Measurements from ENCODE around the gene TBC1D24. TPM values are rescaled to one million over a fixed set of nuclear protein-coding genes. Genes with fewer than 3 reads are reported as not detected.

Gene TBC1D24
- total RNA-seq, 1 donor from 2014 or later, result 15.4 TPM

DNA sequence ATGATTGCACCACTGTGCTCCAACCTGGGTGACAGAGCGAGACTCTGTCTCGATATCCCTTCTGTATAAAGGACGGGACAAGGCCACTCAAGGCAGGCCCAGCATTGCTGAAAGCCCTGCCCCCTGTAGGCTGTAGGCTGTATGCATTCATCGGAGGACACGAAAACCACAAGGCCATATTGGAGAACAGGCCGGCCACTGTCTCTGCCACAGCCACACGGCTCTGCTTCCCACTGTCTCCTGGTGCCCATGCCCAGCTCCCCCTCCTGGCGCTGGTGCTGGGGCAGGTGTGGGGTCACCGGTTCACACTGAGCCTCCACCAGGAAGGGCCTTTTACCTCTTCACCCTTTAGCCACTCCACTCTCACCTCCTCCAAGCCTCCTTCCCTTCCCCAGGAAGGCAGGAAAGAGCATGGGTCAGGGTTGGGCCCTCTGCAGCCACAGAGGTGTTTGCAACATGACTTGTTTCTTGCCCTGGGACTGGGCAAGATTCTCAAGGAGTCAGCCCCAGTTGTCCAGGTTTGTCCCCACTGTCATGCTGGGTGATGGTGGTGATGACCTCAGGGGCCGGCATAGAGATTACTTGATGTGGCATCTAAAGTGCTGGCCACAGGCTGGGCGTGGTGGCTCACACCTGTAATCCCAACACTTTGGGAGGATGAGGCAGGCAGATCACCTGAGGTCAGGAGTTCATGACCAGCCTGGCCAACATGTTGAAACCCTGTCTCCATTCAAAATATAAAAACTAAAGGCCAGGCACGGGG lies 9.1 kb upstream of the TBC1D24 start:
- no peaks in the 10 kb centered on the region for H3K36me3 Mint-ChIP-seq (ENCODE audit: unreplicated experiment)
- no peak for DNase-seq (ENCODE audit: extremely low spot score, unreplicated experiment)
- H3K27ac Mint-ChIP-seq (ENCODE audit: unreplicated experiment), result no peak overlapping the region
- H3K4me3 Mint-ChIP-seq (ENCODE audit: unreplicated experiment), result no peak overlapping the region
- H3K9me3 Mint-ChIP-seq (ENCODE audit: unreplicated experiment), result no peaks in the 10 kb centered on the region
- no peaks in the 10 kb centered on the region for H3K27me3 Mint-ChIP-seq (ENCODE audit: unreplicated experiment)
- peaks cover 24% of the 10 kb centered on the region for H3K4me1 Mint-ChIP-seq (ENCODE audit: unreplicated experiment)
- peak; percentile 36 for TF ChIP-seq CTCF (IDR thresholded peaks at IDR 0.05)

- Mint-ChIP-seq H3K4me1 (ENCODE audit: unreplicated experiment) (peaks cover 26% of the 10 kb centered on the region), H3K36me3 (ENCODE audit: unreplicated experiment) (no peaks in the 10 kb centered on the region), H3K9me3 (ENCODE audit: unreplicated experiment) (no peaks in the 10 kb centered on the region), H3K4me3 (ENCODE audit: unreplicated experiment) (peak overlapping the region; percentile 22), H3K27ac (ENCODE audit: unreplicated experiment) (no peak overlapping the region), H3K27me3 (ENCODE audit: unreplicated experiment) (no peaks in the 10 kb centered on the region)
- DNase-seq (ENCODE audit: extremely low spot score, unreplicated experiment), result no peak
- TF ChIP-seq CTCF (IDR thresholded peaks at IDR 0.05), result no peak
Observed at GRCh38 chr16:2466667-2467527, 8.0 kb upstream of the TBC1D24 start.

DNA sequence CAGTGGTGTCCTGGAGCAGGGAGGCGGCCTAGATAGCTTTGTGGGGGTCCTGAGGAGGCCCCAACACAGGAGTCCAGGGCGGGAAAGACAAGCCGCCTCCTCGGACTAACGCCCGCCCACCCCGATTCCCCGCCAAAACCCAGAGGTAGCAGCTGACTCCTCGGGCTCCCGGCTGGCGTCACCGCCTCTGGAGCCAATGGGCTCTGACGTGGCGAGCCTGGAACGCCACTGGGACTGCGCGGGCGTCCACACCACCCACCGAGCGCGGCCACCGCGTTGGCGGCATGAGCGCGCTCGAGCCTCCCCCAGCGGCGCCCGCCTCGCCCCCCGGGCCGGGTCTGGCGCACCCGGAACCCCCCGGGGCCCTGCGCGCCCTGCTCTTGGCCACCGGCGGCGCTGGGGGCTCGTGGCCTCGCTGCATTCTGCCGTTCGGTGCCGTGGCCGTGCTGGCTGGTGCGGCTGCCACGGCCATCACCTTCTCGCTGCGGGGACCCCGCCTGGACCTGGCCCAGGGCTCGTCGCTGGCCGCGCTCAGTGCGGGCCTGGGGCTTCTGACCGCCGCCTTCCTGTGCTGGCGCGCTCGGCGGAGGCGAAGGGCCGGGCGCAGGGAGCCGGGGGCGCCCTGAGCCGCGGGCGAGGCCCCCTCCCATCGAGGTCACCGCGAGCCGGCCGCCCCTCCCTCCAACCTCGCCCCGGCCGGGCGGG lies 7.2 kb upstream of the TBC1D24 start:
- DNase-seq (ENCODE audit: extremely low spot score, unreplicated experiment), result no peak
- no peak overlapping the region for H3K27ac Mint-ChIP-seq (ENCODE audit: unreplicated experiment)
- no peaks in the 10 kb centered on the region for H3K9me3 Mint-ChIP-seq (ENCODE audit: unreplicated experiment)
- TF ChIP-seq CTCF (IDR thresholded peaks at IDR 0.05), result peak; percentile 29
- peaks cover 28% of the 10 kb centered on the region for H3K4me1 Mint-ChIP-seq (ENCODE audit: unreplicated experiment)
- H3K36me3 Mint-ChIP-seq (ENCODE audit: unreplicated experiment), result no peaks in the 10 kb centered on the region
- H3K27me3 Mint-ChIP-seq (ENCODE audit: unreplicated experiment), result no peaks in the 10 kb centered on the region
- peak overlapping the region; percentile 70 for H3K4me3 Mint-ChIP-seq (ENCODE audit: unreplicated experiment)

DNA sequence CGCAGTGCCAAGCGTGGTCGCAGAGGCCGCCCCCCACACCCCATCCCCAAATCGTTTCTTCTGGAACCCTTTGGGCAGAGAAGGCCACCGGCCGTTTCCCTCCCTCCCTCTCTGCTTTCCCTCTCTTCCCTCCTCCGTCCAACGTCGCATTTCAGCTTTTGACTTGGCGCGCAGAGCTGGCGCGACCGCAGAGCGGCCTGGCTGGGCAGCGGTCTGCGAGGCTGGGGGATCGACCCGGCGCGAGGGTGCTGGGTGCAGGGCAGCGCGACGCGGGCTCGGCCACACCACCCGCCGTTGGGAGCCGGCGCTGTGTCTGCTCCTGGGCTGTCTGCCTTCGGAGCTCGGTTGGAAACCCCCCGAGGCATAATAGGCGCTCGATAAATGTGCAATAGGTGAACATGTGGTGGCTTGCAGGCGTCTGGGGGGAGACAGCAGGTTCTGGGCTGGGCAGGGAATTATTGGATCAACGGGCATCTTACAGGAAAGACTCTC lies 6.6 kb upstream of the TBC1D24 start:
- Mint-ChIP-seq H3K4me3 (ENCODE audit: unreplicated experiment) (peak overlapping the region; percentile 70), H3K36me3 (ENCODE audit: unreplicated experiment) (no peaks in the 10 kb centered on the region), H3K27ac (ENCODE audit: unreplicated experiment) (no peak overlapping the region), H3K27me3 (ENCODE audit: unreplicated experiment) (no peaks in the 10 kb centered on the region), H3K9me3 (ENCODE audit: unreplicated experiment) (no peaks in the 10 kb centered on the region), H3K4me1 (ENCODE audit: unreplicated experiment) (peaks cover 32% of the 10 kb centered on the region)
- no peak for TF ChIP-seq CTCF (IDR thresholded peaks at IDR 0.05)
- DNase-seq (ENCODE audit: extremely low spot score, unreplicated experiment), result no peak

Measured in osteocyte (in vitro differentiated cells).